ENCODE data around the gene DAPK1.

Gene DAPK1

GRCh38 chr9:87717456-87717855 is 219.8 kb downstream of the DAPK1 start:
- Histone ChIP-seq H3K79me2 (ENCODE audit: insufficient read depth, low read length) (no peaks in the 10 kb centered on the region), H3K4me2 (ENCODE audit: low read length) (no peak overlapping the region), H4K20me1 (ENCODE audit: insufficient read depth, low read length) (no peaks in the 10 kb centered on the region), H3K4me1 (ENCODE audit: insufficient read depth, low read length, severe bottlenecking) (no peaks in the 10 kb centered on the region), H3K9me3 (ENCODE audit: low read length) (no peaks in the 10 kb centered on the region), H3K4me3 (ENCODE audit: low read depth, low read length, poor library complexity, severe bottlenecking) (no peak overlapping the region), H3K27me3 (ENCODE audit: insufficient read depth, low read length) (no peaks in the 10 kb centered on the region), H3K36me3 (ENCODE audit: insufficient read depth, low read length) (no peaks in the 10 kb centered on the region), H3K9me2 (ENCODE audit: low read depth, low read length) (no peaks in the 10 kb centered on the region), H3K27ac (ENCODE audit: low read depth, low read length, poor library complexity, severe bottlenecking) (no peak overlapping the region), H2AFZ (ENCODE audit: low read length) (no peak overlapping the region), H3K9ac (ENCODE audit: low read length) (no peak overlapping the region), H3F3A (ENCODE audit: insufficient read depth, low read length) (no peaks in the 10 kb centered on the region)
- TF ChIP-seq CTCF (IDR thresholded peaks at IDR 0.05; ENCODE audit: low read length) = no peak
- TF ChIP-seq EZH2 (IDR thresholded peaks at IDR 0.05; ENCODE audit: borderline replicate concordance, low read length) = no peak

GRCh38 chr9:87718231-87718630 is 220.6 kb downstream of the DAPK1 start:
- Histone ChIP-seq H3F3A (ENCODE audit: insufficient read depth, low read length) (no peaks in the 10 kb centered on the region), H3K9ac (ENCODE audit: low read length) (no peak overlapping the region), H3K4me3 (ENCODE audit: low read depth, low read length, poor library complexity, severe bottlenecking) (no peak overlapping the region), H3K27ac (ENCODE audit: low read depth, low read length, poor library complexity, severe bottlenecking) (no peak overlapping the region), H3K27me3 (ENCODE audit: insufficient read depth, low read length) (no peaks in the 10 kb centered on the region), H4K20me1 (ENCODE audit: insufficient read depth, low read length) (no peaks in the 10 kb centered on the region), H3K36me3 (ENCODE audit: insufficient read depth, low read length) (no peaks in the 10 kb centered on the region), H3K79me2 (ENCODE audit: insufficient read depth, low read length) (no peaks in the 10 kb centered on the region), H2AFZ (ENCODE audit: low read length) (no peak overlapping the region), H3K9me2 (ENCODE audit: low read depth, low read length) (no peaks in the 10 kb centered on the region), H3K4me1 (ENCODE audit: insufficient read depth, low read length, severe bottlenecking) (no peaks in the 10 kb centered on the region), H3K9me3 (ENCODE audit: low read length) (no peaks in the 10 kb centered on the region), H3K4me2 (ENCODE audit: low read length) (no peak overlapping the region)
- TF ChIP-seq CTCF (IDR thresholded peaks at IDR 0.05; ENCODE audit: low read length) (no peak), EZH2 (IDR thresholded peaks at IDR 0.05; ENCODE audit: borderline replicate concordance, low read length) (no peak)

GRCh38 chr9:87718852-87719612 is 221.4 kb downstream of the DAPK1 start:
- no peaks in the 10 kb centered on the region for H3K27me3 ChIP-seq (ENCODE audit: insufficient read depth, low read length)
- H3K4me1 ChIP-seq (ENCODE audit: insufficient read depth, low read length, severe bottlenecking) = no peaks in the 10 kb centered on the region
- no peaks in the 10 kb centered on the region for H3F3A ChIP-seq (ENCODE audit: insufficient read depth, low read length)
- H3K9ac ChIP-seq (ENCODE audit: low read length) = no peak overlapping the region
- no peak overlapping the region for H3K27ac ChIP-seq (ENCODE audit: low read depth, low read length, poor library complexity, severe bottlenecking)
- H2AFZ ChIP-seq (ENCODE audit: low read length) = no peak overlapping the region
- no peaks in the 10 kb centered on the region for H3K79me2 ChIP-seq (ENCODE audit: insufficient read depth, low read length)
- H3K36me3 ChIP-seq (ENCODE audit: insufficient read depth, low read length) = no peaks in the 10 kb centered on the region
- H3K4me2 ChIP-seq (ENCODE audit: low read length) = no peak overlapping the region
- H4K20me1 ChIP-seq (ENCODE audit: insufficient read depth, low read length) = no peaks in the 10 kb centered on the region
- no peak overlapping the region for H3K4me3 ChIP-seq (ENCODE audit: low read depth, low read length, poor library complexity, severe bottlenecking)
- TF ChIP-seq EZH2 (IDR thresholded peaks at IDR 0.05; ENCODE audit: borderline replicate concordance, low read length) (no peak), CTCF (IDR thresholded peaks at IDR 0.05; ENCODE audit: low read length) (no peak)
- no peaks in the 10 kb centered on the region for H3K9me3 ChIP-seq (ENCODE audit: low read length)
- H3K9me2 ChIP-seq (ENCODE audit: low read depth, low read length) = no peaks in the 10 kb centered on the region

Measured in OCI-LY1 (cell line).